Heart right ventricle (tissue), 16 donors: Measurements from ENCODE around the gene CDK5RAP2. TPM values are rescaled to one million over a fixed set of nuclear protein-coding genes. Genes with fewer than 3 reads are reported as not detected.
A peak's percentile ranks its signal among the peaks of the same experiment; 100 is the strongest.

Experiments
- ATAC-seq, 8 donors: fragments of 200-7000 bp; cut with Tn5 transposase; one replicate each; pipeline ENCODE4 v1.9.1; 2020; ENCODE audit warnings: mild to moderate bottlenecking in 8 of 8, moderate library complexity in 8 of 8, moderate number of reproducible peaks in 1 of 8
- DNase-seq, 2 donors: peaks; one replicate each; pipeline ENCODE4 v3.0.0-alpha.2; 2020
- H3K27ac ChIP-seq, 10 donors: fragments of 200-600 bp; sonication (generic) in 2 of 10; one replicate each; pipeline versions ENCODE4 v1.5.0 to v1.8.0; 2020 to 2022; ENCODE audit warnings: mild to moderate bottlenecking in 3 of 10
- H3K27me3 ChIP-seq, 7 donors: fragments of 200-600 bp; one replicate each; pipeline ENCODE4 v1.8.0; 2021 to 2022; ENCODE audit warnings: mild to moderate bottlenecking in 2 of 7
- H3K36me3 ChIP-seq, 9 donors: fragments of 200-600 bp; sonication (generic) in 1 of 9; one replicate each; pipeline versions ENCODE4 v1.5.0 to v1.8.0; 2020 to 2022; ENCODE audit warnings: mild to moderate bottlenecking in 2 of 9
- H3K4me1 ChIP-seq, 9 donors: fragments of 200-600 bp; sonication (generic) in 1 of 9; one replicate each; pipeline versions ENCODE4 v1.5.0 to v1.8.0; 2020 to 2022; ENCODE audit warnings: mild to moderate bottlenecking in 4 of 9
- H3K4me3 ChIP-seq, 10 donors: fragments of 200-600 bp; sonication (generic) in 2 of 10; one replicate each; pipeline versions ENCODE4 v1.5.0 to v1.8.0; 2020 to 2022; ENCODE audit warnings: mild to moderate bottlenecking in 7 of 10, moderate library complexity in 2 of 10
- H3K9me3 ChIP-seq, 11 donors: fragments of 200-600 bp in 10 of 11; sonication (generic) in 2 of 11; one replicate each; pipeline versions ENCODE4 v1.5.0 to v1.8.0; 2013 to 2022; ENCODE audit warnings: mild to moderate bottlenecking in 2 of 11, control low read depth in 1 of 11, moderate library complexity in 1 of 11
- CTCF ChIP-seq, 9 donors: fragments of 200-600 bp; sonication (generic) in 2 of 9; IDR thresholded peaks; one replicate each; pipeline versions ENCODE4 v1.5.0 to v1.8.0; 2021 to 2022; ENCODE audit warnings: antibody characterized with exemption in 9 of 9, mild to moderate bottlenecking in 5 of 9, moderate library complexity in 1 of 9
- WGBS, 2 donors: extraction: QIAGEN DNeasy Blood & Tissue Kit; methylation state at CpG; one replicate each; pipeline ENCODE4 v1.1.7; 2013; ENCODE audit warnings: inconsistent platforms in 1 of 2; 5-methylcytosine and 5-hydroxymethylcytosine counted together
- intact Hi-C, 10 donors: fragments of 100-400 bp; cut with DNase I; formaldehyde crosslinking; loops; one replicate each; pipeline versions ENCODE4 v1.11.1 to v1.14.2; 2022
- polyA plus RNA-seq, 2 donors: library from polyadenylated mRNA; stranded (reverse); fragments of 200-250 nt; gene quantifications; one replicate each; pipeline ENCODE4 v1.2.3, GENCODE V29; 2013
- total RNA-seq, 10 donors: library from RNA; stranded (reverse); fragmentation: NEBNext Ultra II Directional in 3 of 10; extraction: Animal tissue kit (Norgen Biotek cat#: 25700) in 3 of 10; gene quantifications; one replicate each; pipeline versions ENCODE4 v1.2.1 to v1.2.4, GENCODE V29; 2021 to 2023
- donor health status: Arrhythmogenic right ventricular cardiomyopathy.
- donor health status: ischemic (EF 13 %, LVEDD 7.1; RV severe dilation, severe dysfunction).
- donor health status: healthy with polysubstance abuse.
- donor health status: DM: no; HTN: yes; CAD: no.
- donor health status: DM: no; HTN: no; CAD: no.
- donor health status: ischemic (EF 25% LVEDD 6.9; RV normal size, moderate dysfunction).
- donor health status: ischemic (EF 25% LVEDD 5.7; RV mildly dilated, moderate dysfunction).
- donor health status: healthy.
- donor health status: DM: yes; HTN: yes; CAD: no.
- donor health status: Ischemic cardiomyopathy.
- donor health status: ischemic (EF 35%, LVEDD 5.7; RV mildly dilated, moderate dysfunction).
- donor health status: nonischemic (EF 11% LVEDD 7.7; RV severe dilation, severe dysfunction).
- donor health status: DM: yes; HTN: yes; CAD: no.
- donor health status: PGD.
- donor health status: ischemic (EF 29% LVEDD 5.4; RV normal size, mild dysfunction).
- donor health status: nonischemic (EF 23%, LVEDD 6.1; RV moderate dilation, normal function).

The CDK5RAP2 gene
- total and polyA plus RNA-seq, 12 donors = 21.6 to 80.1 (median 53.4) TPM

- no peak for TF ChIP-seq CTCF (IDR thresholded peaks at IDR 0.05)
- no peak for DNase-seq
- Histone ChIP-seq H3K4me3 (no peak overlapping the region), H3K36me3 (peaks cover 0 to 10% (median 0%) of the 10 kb centered on the region in 9 donors), H3K4me1 (peaks cover 0 to 26% (median 0%) of the 10 kb centered on the region in 9 donors), H3K27me3 (no peaks in the 10 kb centered on the region), H3K27ac (no peak overlapping the region), H3K9me3 (no peaks in the 10 kb centered on the region)
- 68 to 75% methylated on average over 1 of the region's 1 CpG for WGBS, 2 donors
- intact Hi-C loops = loop anchor here in 2 of 10 donors (5.0 to 10.0 kb wide), 3 partner anchors 86 to 106 kb away; partner anchors contain the start of gene MEGF9 (in 2 of the 2)
- ATAC-seq = no peak
These were observed 46.5 kb upstream of the CDK5RAP2 start for GRCh38 chr9:120626512-120626911.

GRCh38 chr9:120625222-120625621 lies 45.3 kb upstream of the CDK5RAP2 start:
- Histone ChIP-seq H3K36me3 (peaks cover 0 to 14% (median 0%) of the 10 kb centered on the region in 9 donors), H3K27ac (peak overlapping the region in 1 of 10 donors; percentile 10), H3K9me3 (no peaks in the 10 kb centered on the region), H3K4me3 (no peak overlapping the region), H3K27me3 (no peaks in the 10 kb centered on the region), H3K4me1 (peaks cover 0 to 26% (median 0%) of the 10 kb centered on the region in 9 donors)
- 87 to 95% methylated on average over 6 of the region's 6 CpGs for WGBS, 2 donors
- DNase-seq = no peak
- intact Hi-C loops = loop anchor here in 2 of 10 donors (5.0 to 10.0 kb wide), 3 partner anchors 87 to 107 kb away; partner anchors contain the start of gene MEGF9 (in 2 of the 2)
- TF ChIP-seq CTCF (IDR thresholded peaks at IDR 0.05) = no peak
- ATAC-seq = peak in 2 of 8 donors; percentile 42 to 69

GRCh38 chr9:120622790-120623189 lies 42.8 kb upstream of the CDK5RAP2 start:
- intact Hi-C loops = loop anchor here in 2 of 10 donors (5.0 to 10.0 kb wide), 2 partner anchors 90 to 92 kb away; partner anchors contain the start of gene MEGF9 (in 2 of the 2)
- no peak for ATAC-seq
- Histone ChIP-seq H3K36me3 (peaks cover 0 to 24% (median 0%) of the 10 kb centered on the region in 9 donors), H3K27ac (no peak overlapping the region), H3K27me3 (no peaks in the 10 kb centered on the region), H3K4me1 (peaks cover 0 to 30% (median 0%) of the 10 kb centered on the region in 9 donors), H3K4me3 (no peak overlapping the region), H3K9me3 (no peaks in the 10 kb centered on the region)
- no peak for TF ChIP-seq CTCF (IDR thresholded peaks at IDR 0.05)
- no peak for DNase-seq

- no peak for ATAC-seq
- Histone ChIP-seq H3K27me3 (no peaks in the 10 kb centered on the region), H3K4me1 (peaks cover 0 to 26% (median 0%) of the 10 kb centered on the region in 9 donors), H3K9me3 (no peaks in the 10 kb centered on the region), H3K36me3 (peaks cover 0 to 25% (median 0%) of the 10 kb centered on the region in 9 donors), H3K27ac (no peak overlapping the region), H3K4me3 (no peak overlapping the region)
- TF ChIP-seq CTCF (IDR thresholded peaks at IDR 0.05) = no peak
- WGBS, 2 donors = 87% methylated on average over 1 of the region's 1 CpG
- no peak for DNase-seq
- intact Hi-C loops = loop anchor here in 2 of 10 donors (5.0 to 10.0 kb wide), 2 partner anchors 90 to 93 kb away; partner anchors contain the start of gene MEGF9 (in 2 of the 2)
These were observed 42.0 kb upstream of the CDK5RAP2 start for GRCh38 chr9:120621941-120622340.
